Neutrophil (primary cell): ENCODE measurements around the gene CX3CR1.
A peak's percentile ranks its signal among the peaks of the same experiment; 100 is the strongest.

ENCODE experiments used
- H3K27ac ChIP-seq: fragments of 200-600 bp; sonication (generic); 2 replicates; pipeline ENCODE4 v1.5.1; 2016; ENCODE audit warnings: mild to moderate bottlenecking, moderate library complexity
- H3K27me3 ChIP-seq: fragments of 200-600 bp; sonication (generic); 2 replicates; pipeline ENCODE4 v1.6.0; 2016; ENCODE audit warnings: mild to moderate bottlenecking
- H3K36me3 ChIP-seq: fragments of 200-600 bp; sonication (generic); 2 replicates; pipeline ENCODE4 v1.5.1; 2017
- H3K4me1 ChIP-seq, 2 experiments: fragments of 200-600 bp in 1 of 2; sonication (generic) in 1 of 2; 1 replicate in 1 of 2; 2 replicates in 1 of 2; pipeline versions ENCODE4 v1.5.1 to v1.6.1; 2013 to 2016; ENCODE audit warnings: low read depth in 1 of 2, low read length in 1 of 2, mild to moderate bottlenecking in 1 of 2, moderate library complexity in 1 of 2; ENCODE audit not compliant: control insufficient read depth in 1 of 2, insufficient read depth in 1 of 2
- H3K4me3 ChIP-seq, 2 experiments: fragments of 200-600 bp in 1 of 2; sonication (generic) in 1 of 2; 1 replicate in 1 of 2; 2 replicates in 1 of 2; pipeline ENCODE4 v1.5.1; 2013 to 2016; ENCODE audit warnings: low read depth in 1 of 2, low read length in 1 of 2, mild to moderate bottlenecking in 1 of 2, moderate library complexity in 1 of 2
- H3K9me3 ChIP-seq: fragments of 200-600 bp; sonication (generic); 2 replicates; pipeline ENCODE4 v1.5.1; 2016
- CTCF ChIP-seq: fragments of 200-600 bp; sonication (generic); IDR thresholded peaks from 2 replicates; pipeline ENCODE4 v1.5.1; 2016; ENCODE audit warnings: antibody characterized with exemption

CX3CR1 gene

GRCh38 chr3:39264053-39264452 is 15.8 kb downstream of the CX3CR1 start:
- TF ChIP-seq CTCF: no peak

GRCh38 chr3:39263576-39263975 is 16.3 kb downstream of the CX3CR1 start:
- no peak overlapping the region for H3K4me3 ChIP-seq
- no peak for TF ChIP-seq CTCF
- no peaks in the 10 kb centered on the region for H3K9me3 ChIP-seq
- no peaks in the 10 kb centered on the region for H3K27me3 ChIP-seq
- peaks cover 59 to 60% of the 10 kb centered on the region in 2 experiments for H3K4me1 ChIP-seq
- peak overlapping the region; percentile 71 for H3K27ac ChIP-seq
- no peaks in the 10 kb centered on the region for H3K36me3 ChIP-seq

More at GRCh38 chr3:39264053-39264452, 15.8 kb downstream of the CX3CR1 start:
- H3K27me3 ChIP-seq: no peaks in the 10 kb centered on the region
- H3K27ac ChIP-seq: peak overlapping the region; percentile 71
- H3K36me3 ChIP-seq: no peaks in the 10 kb centered on the region
- H3K4me1 ChIP-seq: peaks cover 55% of the 10 kb centered on the region in 2 experiments
- H3K4me3 ChIP-seq: peak overlapping the region in 1 of 2 experiments; percentile 25
- H3K9me3 ChIP-seq: no peaks in the 10 kb centered on the region

GRCh38 chr3:39262846-39263245 is 17.0 kb downstream of the CX3CR1 start:
- peak overlapping the region; percentile 71 for H3K27ac ChIP-seq
- H3K9me3 ChIP-seq: no peaks in the 10 kb centered on the region
- H3K27me3 ChIP-seq: no peaks in the 10 kb centered on the region
- no peak overlapping the region for H3K4me3 ChIP-seq
- peaks cover 67% of the 10 kb centered on the region in 2 experiments for H3K4me1 ChIP-seq
- H3K36me3 ChIP-seq: no peaks in the 10 kb centered on the region
- no peak for TF ChIP-seq CTCF

GRCh38 chr3:39261726-39262125 is 18.1 kb downstream of the CX3CR1 start:
- peaks cover 78% of the 10 kb centered on the region in 2 experiments for H3K4me1 ChIP-seq
- peak overlapping the region in 1 of 2 experiments; percentile 42 for H3K4me3 ChIP-seq

GRCh38 chr3:39260957-39261356 is 18.9 kb downstream of the CX3CR1 start:
- H3K27ac ChIP-seq: peak overlapping the region; percentile 74
- peak overlapping the region; percentile 29 to 42 for H3K4me3 ChIP-seq
- no peaks in the 10 kb centered on the region for H3K9me3 ChIP-seq
- H3K36me3 ChIP-seq: no peaks in the 10 kb centered on the region
- TF ChIP-seq CTCF: peak; percentile 84
- H3K4me1 ChIP-seq: peaks cover 85 to 86% of the 10 kb centered on the region in 2 experiments
- H3K27me3 ChIP-seq: no peaks in the 10 kb centered on the region

More at GRCh38 chr3:39261726-39262125, 18.1 kb downstream of the CX3CR1 start:
- TF ChIP-seq CTCF: no peak
- Histone ChIP-seq H3K27ac (peak overlapping the region; percentile 74), H3K9me3 (no peaks in the 10 kb centered on the region), H3K36me3 (no peaks in the 10 kb centered on the region), H3K27me3 (no peaks in the 10 kb centered on the region)
